GM23338 (cell line): ENCODE data around the gene FKBP10. TPM values are rescaled to one million over a fixed set of nuclear protein-coding genes. Genes with fewer than 3 reads are reported as not detected.
"Not testable (repeated sequence)": the region's sequence is repeated elsewhere in the genome, so short reads cannot be mapped to it uniquely, and the experiment has no call there.

Source experiments
- ATAC-seq: fragments of 200-7000 bp; cut with Tn5 transposase; 3 replicates; pipeline ENCODE4 v1.9.1; 2020
- DNase-seq: peaks from one replicate; pipeline ENCODE4 v3.0.0-alpha.2; 2015; ENCODE audit warnings: low spot score
- H2AFZ ChIP-seq: fragments of 200-600 bp; sonication (generic); 2 replicates; pipeline ENCODE4 v1.8.0; 2016; ENCODE audit warnings: antibody characterized with exemption, mild to moderate bottlenecking, moderate library complexity
- H3F3A ChIP-seq: fragments of 200-600 bp; sonication (generic); replicated peaks from 2 replicates; pipeline ENCODE4 v1.8.0; 2017; ENCODE audit warnings: antibody characterized with exemption, mixed run types, low read depth
- H3K27ac ChIP-seq: fragments of 200-600 bp; sonication (generic); 2 replicates; pipeline ENCODE4 v1.6.1; 2016; ENCODE audit warnings: low read depth
- H3K27me3 ChIP-seq: fragments of 200-600 bp; sonication (generic); 2 replicates; pipeline ENCODE4 v1.8.0; 2016; ENCODE audit warnings: mild to moderate bottlenecking, mixed run types, moderate library complexity; ENCODE audit not compliant: insufficient read depth
- H3K36me3 ChIP-seq: fragments of 200-600 bp; sonication (generic); 2 replicates; pipeline ENCODE4 v1.8.0; 2016; ENCODE audit warnings: mild to moderate bottlenecking; ENCODE audit not compliant: insufficient read depth
- H3K4me1 ChIP-seq: fragments of 200-600 bp; sonication (generic); 2 replicates; pipeline ENCODE4 v1.8.0; 2016; ENCODE audit warnings: mild to moderate bottlenecking, moderate library complexity; ENCODE audit not compliant: insufficient read depth
- H3K4me2 ChIP-seq: fragments of 200-600 bp; sonication (generic); 2 replicates; pipeline ENCODE4 v1.7.1; 2017; ENCODE audit warnings: mixed run types
- H3K4me3 ChIP-seq: fragments of 200-600 bp; sonication (generic); 2 replicates; pipeline ENCODE4 v1.6.1; 2016; ENCODE audit warnings: mixed run types
- H3K79me2 ChIP-seq: fragments of 200-600 bp; sonication (generic); replicated peaks from 2 replicates; pipeline ENCODE4 v1.8.0; 2017; ENCODE audit warnings: mild to moderate bottlenecking; ENCODE audit not compliant: insufficient read depth
- H3K9me2 ChIP-seq: fragments of 200-600 bp; sonication (generic); 2 replicates; pipeline ENCODE4 v1.8.0; 2017; ENCODE audit not compliant: insufficient read depth
- H4K20me1 ChIP-seq: fragments of 200-600 bp; sonication (generic); replicated peaks from 2 replicates; pipeline ENCODE4 v1.8.0; 2017; ENCODE audit warnings: mild to moderate bottlenecking; ENCODE audit not compliant: insufficient read depth
- H3K27ac Mint-ChIP-seq: 2 replicates; pipeline ENCODE4 v1.8.0; 2020; ENCODE audit warnings: inconsistent platforms, mild to moderate bottlenecking, moderate library complexity, mixed read lengths
- H3K27me3 Mint-ChIP-seq: 3 replicates; pipeline ENCODE4 v1.8.0; 2022; ENCODE audit warnings: low read depth, mild to moderate bottlenecking, moderate library complexity, mixed read lengths, inconsistent platforms; ENCODE audit not compliant: insufficient read depth, poor library complexity
- H3K36me3 Mint-ChIP-seq: 3 replicates; pipeline ENCODE4 v1.8.0; 2021; ENCODE audit warnings: low read depth, mild to moderate bottlenecking, inconsistent platforms, moderate library complexity, mixed read lengths
- H3K4me1 Mint-ChIP-seq: 3 replicates; pipeline ENCODE4 v1.8.0; 2020; ENCODE audit warnings: mild to moderate bottlenecking, inconsistent platforms, mixed read lengths
- H3K4me3 Mint-ChIP-seq: 3 replicates; pipeline ENCODE4 v1.8.0; 2021; ENCODE audit warnings: moderate library complexity, mild to moderate bottlenecking, inconsistent platforms, mixed read lengths
- H3K9me3 Mint-ChIP-seq: 3 replicates; pipeline ENCODE4 v1.8.0; 2020; ENCODE audit warnings: moderate library complexity, mild to moderate bottlenecking, inconsistent platforms, mixed read lengths
- EZH2 ChIP-seq: fragments of 200-600 bp; sonication (generic); IDR thresholded peaks from one replicate; pipeline ENCODE4 v1.8.0; 2017; ENCODE audit warnings: antibody characterized with exemption, mild to moderate bottlenecking, low read depth; ENCODE audit not compliant: unreplicated experiment
- polyA plus RNA-seq: library from polyadenylated mRNA; unstranded; fragments of >200 nt; fragmentation: Nextera tagmentation; extraction: Ambion mirVana; gene quantifications from 2 replicates; pipeline ENCODE4 v1.2.1, GENCODE V29; 2016
- total RNA-seq: library from RNA; depleted of rRNA; stranded (reverse); fragments of >200 nt; shearing (Covaris generic); gene quantifications from 2 replicates; pipeline ENCODE4 v1.2.3, GENCODE V29; 2014
- TF ChIP-seq, protein P1 (sequence below): fragments of 250-450 bp; sonication (Bioruptor Pico); IDR thresholded peaks from 2 replicates; pipeline ENCODE4 v1.5.0; 2020; ENCODE audit warnings: mild to moderate bottlenecking, moderate library complexity

FKBP10 gene
- total and polyA plus RNA-seq, 2 experiments from 2014 or later = 26.2 to 151 TPM

DNA sequence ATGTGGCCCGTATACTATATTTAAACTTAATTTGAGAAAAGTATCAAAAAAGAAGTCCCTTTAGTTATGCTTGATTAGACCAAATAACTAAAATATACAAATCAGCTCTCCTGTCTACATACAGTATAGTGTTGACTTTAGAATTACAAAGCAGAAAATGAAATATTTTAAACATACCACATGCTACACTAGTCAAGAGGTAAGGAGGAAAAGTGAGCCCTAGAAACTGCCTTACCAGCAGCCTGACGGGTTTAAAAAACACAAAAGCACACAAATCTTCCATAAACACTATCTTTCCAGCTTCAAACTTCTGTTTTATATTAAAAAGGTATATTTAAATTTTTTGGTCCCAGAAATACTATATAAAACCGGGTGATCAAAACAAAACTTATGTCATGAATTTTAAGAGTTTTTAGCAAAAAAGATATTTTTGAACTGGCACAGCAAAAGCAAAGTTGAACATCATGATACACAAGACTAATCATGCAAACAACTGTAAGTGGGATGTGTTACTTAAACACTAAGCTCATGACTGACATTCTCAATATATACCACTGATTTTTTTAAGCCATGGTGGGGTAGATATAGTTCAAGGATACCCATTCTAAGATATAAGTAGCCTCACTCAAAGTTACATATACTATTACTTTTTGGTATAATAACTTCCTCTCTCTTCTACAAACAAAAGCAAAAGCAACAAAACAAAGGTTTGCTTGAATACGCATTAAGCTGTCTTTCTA lies 36.6 kb downstream of the FKBP10 start (continued):
- TF ChIP-seq, protein P1, sequence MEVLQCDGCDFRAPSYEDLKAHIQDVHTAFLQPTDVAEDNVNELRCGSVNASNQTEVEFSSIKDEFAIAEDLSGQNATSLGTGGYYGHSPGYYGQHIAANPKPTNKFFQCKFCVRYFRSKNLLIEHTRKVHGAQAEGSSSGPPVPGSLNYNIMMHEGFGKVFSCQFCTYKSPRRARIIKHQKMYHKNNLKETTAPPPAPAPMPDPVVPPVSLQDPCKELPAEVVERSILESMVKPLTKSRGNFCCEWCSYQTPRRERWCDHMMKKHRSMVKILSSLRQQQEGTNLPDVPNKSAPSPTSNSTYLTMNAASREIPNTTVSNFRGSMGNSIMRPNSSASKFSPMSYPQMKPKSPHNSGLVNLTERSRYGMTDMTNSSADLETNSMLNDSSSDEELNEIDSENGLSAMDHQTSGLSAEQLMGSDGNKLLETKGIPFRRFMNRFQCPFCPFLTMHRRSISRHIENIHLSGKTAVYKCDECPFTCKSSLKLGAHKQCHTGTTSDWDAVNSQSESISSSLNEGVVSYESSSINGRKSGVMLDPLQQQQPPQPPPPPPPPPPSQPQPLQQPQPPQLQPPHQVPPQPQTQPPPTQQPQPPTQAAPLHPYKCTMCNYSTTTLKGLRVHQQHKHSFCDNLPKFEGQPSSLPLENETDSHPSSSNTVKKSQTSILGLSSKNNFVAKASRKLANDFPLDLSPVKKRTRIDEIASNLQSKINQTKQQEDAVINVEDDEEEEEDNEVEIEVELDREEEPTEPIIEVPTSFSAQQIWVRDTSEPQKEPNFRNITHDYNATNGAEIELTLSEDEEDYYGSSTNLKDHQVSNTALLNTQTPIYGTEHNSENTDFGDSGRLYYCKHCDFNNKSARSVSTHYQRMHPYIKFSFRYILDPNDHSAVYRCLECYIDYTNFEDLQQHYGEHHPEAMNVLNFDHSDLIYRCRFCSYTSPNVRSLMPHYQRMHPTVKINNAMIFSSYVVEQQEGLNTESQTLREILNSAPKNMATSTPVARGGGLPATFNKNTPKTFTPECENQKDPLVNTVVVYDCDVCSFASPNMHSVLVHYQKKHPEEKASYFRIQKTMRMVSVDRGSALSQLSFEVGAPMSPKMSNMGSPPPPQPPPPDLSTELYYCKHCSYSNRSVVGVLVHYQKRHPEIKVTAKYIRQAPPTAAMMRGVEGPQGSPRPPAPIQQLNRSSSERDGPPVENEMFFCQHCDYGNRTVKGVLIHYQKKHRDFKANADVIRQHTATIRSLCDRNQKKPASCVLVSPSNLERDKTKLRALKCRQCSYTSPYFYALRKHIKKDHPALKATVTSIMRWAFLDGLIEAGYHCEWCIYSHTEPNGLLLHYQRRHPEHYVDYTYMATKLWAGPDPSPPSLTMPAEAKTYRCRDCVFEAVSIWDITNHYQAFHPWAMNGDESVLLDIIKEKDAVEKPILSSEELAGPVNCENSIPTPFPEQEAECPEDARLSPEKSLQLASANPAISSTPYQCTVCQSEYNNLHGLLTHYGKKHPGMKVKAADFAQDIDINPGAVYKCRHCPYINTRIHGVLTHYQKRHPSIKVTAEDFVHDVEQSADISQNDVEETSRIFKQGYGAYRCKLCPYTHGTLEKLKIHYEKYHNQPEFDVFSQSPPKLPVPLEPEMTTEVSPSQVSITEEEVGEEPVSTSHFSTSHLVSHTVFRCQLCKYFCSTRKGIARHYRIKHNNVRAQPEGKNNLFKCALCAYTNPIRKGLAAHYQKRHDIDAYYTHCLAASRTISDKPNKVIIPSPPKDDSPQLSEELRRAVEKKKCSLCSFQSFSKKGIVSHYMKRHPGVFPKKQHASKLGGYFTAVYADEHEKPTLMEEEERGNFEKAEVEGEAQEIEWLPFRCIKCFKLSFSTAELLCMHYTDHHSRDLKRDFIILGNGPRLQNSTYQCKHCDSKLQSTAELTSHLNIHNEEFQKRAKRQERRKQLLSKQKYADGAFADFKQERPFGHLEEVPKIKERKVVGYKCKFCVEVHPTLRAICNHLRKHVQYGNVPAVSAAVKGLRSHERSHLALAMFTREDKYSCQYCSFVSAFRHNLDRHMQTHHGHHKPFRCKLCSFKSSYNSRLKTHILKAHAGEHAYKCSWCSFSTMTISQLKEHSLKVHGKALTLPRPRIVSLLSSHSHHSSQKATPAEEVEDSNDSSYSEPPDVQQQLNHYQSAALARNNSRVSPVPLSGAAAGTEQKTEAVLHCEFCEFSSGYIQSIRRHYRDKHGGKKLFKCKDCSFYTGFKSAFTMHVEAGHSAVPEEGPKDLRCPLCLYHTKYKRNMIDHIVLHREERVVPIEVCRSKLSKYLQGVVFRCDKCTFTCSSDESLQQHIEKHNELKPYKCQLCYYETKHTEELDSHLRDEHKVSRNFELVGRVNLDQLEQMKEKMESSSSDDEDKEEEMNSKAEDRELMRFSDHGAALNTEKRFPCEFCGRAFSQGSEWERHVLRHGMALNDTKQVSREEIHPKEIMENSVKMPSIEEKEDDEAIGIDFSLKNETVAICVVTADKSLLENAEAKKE = no peak
- TF ChIP-seq EZH2 = no peak

DNA sequence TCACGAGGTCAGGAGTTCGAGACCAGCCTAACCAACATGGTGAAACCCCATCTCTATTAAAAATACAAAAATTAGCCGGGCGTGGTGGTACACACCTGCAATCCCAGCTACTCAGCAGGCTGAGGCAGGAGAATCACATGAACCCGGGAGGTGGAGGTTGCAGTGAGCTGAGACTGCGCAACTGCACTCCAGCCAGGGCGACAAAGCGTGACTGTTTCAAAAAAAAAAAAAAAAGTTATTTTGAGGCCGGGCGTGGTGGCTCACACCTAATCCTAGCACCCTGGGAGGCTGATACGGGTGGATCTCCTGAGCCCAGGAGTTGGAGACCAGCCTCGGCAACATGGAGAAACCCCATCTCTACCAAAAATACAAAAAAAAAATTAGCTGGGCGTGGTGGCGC lies 38.6 kb downstream of the FKBP10 start:
- not testable (repeated sequence) for H2AFZ ChIP-seq, H3K9me3 Mint-ChIP-seq, H3K27ac Mint-ChIP-seq, H3K4me1 ChIP-seq, H3K9me2 ChIP-seq, H3K27me3 Mint-ChIP-seq, H3K4me3 ChIP-seq, H3K4me3 Mint-ChIP-seq, H3K4me1 Mint-ChIP-seq, ATAC-seq, H3K27me3 ChIP-seq, H3K4me2 ChIP-seq, DNase-seq, H3F3A ChIP-seq, H3K27ac ChIP-seq
- H3K36me3 Mint-ChIP-seq = peaks cover 22% of the 10 kb centered on the region; the same call in 2 of the 3 replicates
- peaks cover 65% of the 10 kb centered on the region for H3K79me2 ChIP-seq
- peaks cover 19% of the 10 kb centered on the region for H4K20me1 ChIP-seq
- peaks cover 11% of the 10 kb centered on the region for H3K36me3 ChIP-seq
